ENCODE measurements around the gene IGF1.

GRCh38 chr12:102365365-102365764 is 115.0 kb downstream of the IGF1 start:
- TF ChIP-seq CTCF (IDR thresholded peaks at IDR 0.05) (no peak), POLR2A (IDR thresholded peaks at IDR 0.05) (no peak)
